B cell (primary cell): ENCODE results near the gene PPP2R2C. TPM values are rescaled to one million over a fixed set of nuclear protein-coding genes. Genes with fewer than 3 reads are reported as not detected.

Experiments used
- ATAC-seq: fragments of 200-7000 bp; cut with Tn5 transposase; one replicate; pipeline ENCODE4 v1.10.0; 2021; ENCODE audit warnings: low read depth, mild to moderate bottlenecking, moderate number of reproducible peaks, moderate library complexity
- CTCF ChIA-PET: fragments of 350-600 bp; sonication (Branson Sonifier 250); formaldehyde crosslinking; loops from one replicate; lab custom pipeline; 2021; ENCODE audit warnings: antibody characterized with exemption, inconsistent platforms; lab: Charles Lee
- POLR2A ChIA-PET: fragments of 350-600 bp; sonication (Branson Sonifier 250); formaldehyde crosslinking; loops from one replicate; lab custom pipeline; 2021; ENCODE audit warnings: antibody characterized with exemption; lab: Charles Lee
- DNase-seq: peaks from one replicate; pipeline ENCODE4 v3.0.0; 2013
- H2AFZ ChIP-seq: 2 replicates; pipeline ENCODE4 v1.6.1; 2012; ENCODE audit warnings: mild to moderate bottlenecking, low read depth, low read length; ENCODE audit not compliant: insufficient read depth, poor library complexity, severe bottlenecking
- H3K27ac ChIP-seq, 2 donors: 1 replicate in 1 of 2; 2 replicates in 1 of 2; pipeline ENCODE4 v1.5.1; 2012 to 2013; ENCODE audit warnings: low read length in 2 of 2, mild to moderate bottlenecking in 2 of 2, moderate library complexity in 1 of 2
- H3K27me3 ChIP-seq, 4 experiments: fragments of 200-600 bp in 1 of 4; sonication (generic) in 1 of 4; replicated peaks in 1 of 4; 1 replicate in 2 of 4; 2 replicates in 2 of 4; pipeline versions ENCODE4 v1.6.1 to v1.7.0; 2013 to 2016; ENCODE audit warnings: low read length in 3 of 4, mild to moderate bottlenecking in 2 of 4, mixed read lengths in 1 of 4, moderate library complexity in 1 of 4; ENCODE audit not compliant: insufficient read depth in 4 of 4, control insufficient read depth in 3 of 4; ENCODE audit errors: control extremely low read depth in 1 of 4
- H3K36me3 ChIP-seq, 2 experiments: replicated peaks in 1 of 2; 1 replicate in 1 of 2; 2 replicates in 1 of 2; pipeline versions ENCODE4 v1.6.1 to v1.7.1; 2013; ENCODE audit warnings: low read length in 1 of 2; ENCODE audit not compliant: insufficient read depth in 2 of 2, control insufficient read depth in 1 of 2; ENCODE audit errors: control extremely low read depth in 1 of 2, extremely low read depth in 1 of 2
- H3K4me1 ChIP-seq, 2 donors: fragments of 200-600 bp in 1 of 2; sonication (generic) in 1 of 2; 1 replicate in 1 of 2; 2 replicates in 1 of 2; pipeline versions ENCODE4 v1.5.1 to v1.6.1; 2013 to 2017; ENCODE audit warnings: low read length in 2 of 2; ENCODE audit not compliant: control insufficient read depth in 2 of 2, insufficient read depth in 2 of 2
- H3K4me2 ChIP-seq: replicated peaks from 2 replicates; pipeline ENCODE3; 2012; ENCODE audit warnings: mild to moderate bottlenecking, low read depth, low read length; ENCODE audit not compliant: poor library complexity, severe bottlenecking
- H3K4me3 ChIP-seq, 5 experiments: fragments of 200-600 bp in 1 of 5; sonication (generic) in 1 of 5; 1 replicate in 3 of 5; 2 replicates in 2 of 5; pipeline versions ENCODE4 v1.5.1 to v1.7.0; 2011 to 2016; ENCODE audit warnings: low read length in 4 of 5, mild to moderate bottlenecking in 4 of 5, low read depth in 2 of 5, control low read depth in 1 of 5, moderate library complexity in 1 of 5; ENCODE audit not compliant: insufficient read depth in 1 of 5; ENCODE audit errors: control extremely low read depth in 1 of 5, extremely low read depth in 1 of 5
- H3K79me2 ChIP-seq: fragments of 200-600 bp; sonication (generic); one replicate; pipeline ENCODE4 v1.6.0; 2016; ENCODE audit warnings: low read length; ENCODE audit not compliant: control insufficient read depth, insufficient read depth
- H3K9ac ChIP-seq: fragments of 200-600 bp; sonication (generic); 2 replicates; pipeline ENCODE4 v1.6.1; 2017; ENCODE audit warnings: mild to moderate bottlenecking, low read length, moderate library complexity
- H3K9me3 ChIP-seq, 3 donors: one replicate each; pipeline versions ENCODE4 v1.6.1 to v1.7.1; 2013; ENCODE audit warnings: low read length in 2 of 3; ENCODE audit not compliant: control insufficient read depth in 2 of 3, insufficient read depth in 1 of 3; ENCODE audit errors: control extremely low read depth in 1 of 3
- H4K20me1 ChIP-seq: 2 replicates; pipeline ENCODE4 v1.6.0; 2012; ENCODE audit warnings: mild to moderate bottlenecking, low read length; ENCODE audit not compliant: insufficient read depth, control insufficient read depth, poor library complexity, severe bottlenecking
- H3K27ac Mint-ChIP-seq: one replicate; pipeline ENCODE4 v1.8.0; 2021; ENCODE audit warnings: mixed read lengths
- H3K27me3 Mint-ChIP-seq: one replicate; pipeline ENCODE4 v1.8.0; 2021; ENCODE audit warnings: mixed read lengths
- H3K4me1 Mint-ChIP-seq: one replicate; pipeline ENCODE4 v1.8.0; 2021; ENCODE audit warnings: mixed read lengths
- H3K4me3 Mint-ChIP-seq: one replicate; pipeline ENCODE4 v1.8.0; 2021; ENCODE audit warnings: mixed read lengths
- H3K9me3 Mint-ChIP-seq: one replicate; pipeline ENCODE4 v1.8.0; 2022; ENCODE audit warnings: mixed read lengths; ENCODE audit not compliant: insufficient read depth
- CTCF ChIP-seq: fragments of 200-600 bp; IDR thresholded peaks from one replicate; pipeline ENCODE4 v1.8.0; 2022; ENCODE audit warnings: antibody characterized with exemption, mild to moderate bottlenecking
- EZH2 ChIP-seq: IDR thresholded peaks from 2 replicates; pipeline ENCODE4 v1.6.1; 2012; ENCODE audit warnings: borderline replicate concordance, low read depth, mild to moderate bottlenecking, moderate library complexity, low read length; ENCODE audit not compliant: insufficient read depth, poor library complexity, severe bottlenecking
- WGBS: methylation state at CpG from one replicate; pipeline ENCODE4 v1.1.5; 2013; ENCODE audit warnings: missing lambda C conversion rate; ENCODE audit not compliant: insufficient coverage; 5-methylcytosine and 5-hydroxymethylcytosine counted together
- intact Hi-C: fragments of 100-400 bp; cut with micrococcal nuclease; formaldehyde crosslinking; loops from one replicate; pipeline ENCODE4 v1.10.0; 2022
- polyA plus RNA-seq: library from polyadenylated mRNA; depleted of rRNA; stranded (reverse); fragments of >200 nt; gene quantifications from 2 replicates; pipeline ENCODE4 v1.2.3, GENCODE V29; 2012
- total RNA-seq, 2 donors: library from RNA; stranded (reverse); fragments of 120-200 nt in 1 of 2; gene quantifications; 1 replicate in 1 of 2; 2 replicates in 1 of 2; pipeline versions ENCODE4 v1.2.3 to v1.2.4, GENCODE V29; 2013 to 2022

The PPP2R2C gene
- total and polyA plus RNA-seq, 2 donors (not counting 1 experiment from before 2014, with no cell fraction given): not detected

- Histone ChIP-seq H2AFZ (no peak overlapping the region), H4K20me1 (no peaks in the 10 kb centered on the region), H3K79me2 (no peaks in the 10 kb centered on the region), H3K9me3 (no peaks in the 10 kb centered on the region), H3K27me3 (peaks cover 0 to 27% (median 2%) of the 10 kb centered on the region in 4 experiments), H3K4me1 (no peaks in the 10 kb centered on the region), H3K9ac (no peak overlapping the region), H3K4me2 (no peak overlapping the region), H3K4me3 (no peak overlapping the region), H3K27ac (no peak overlapping the region), H3K36me3 (no peaks in the 10 kb centered on the region)
- ATAC-seq: no peak
- no peak overlapping the region for H3K27ac Mint-ChIP-seq
- H3K4me3 Mint-ChIP-seq: no peak overlapping the region
- TF ChIP-seq EZH2: no peak
- TF ChIP-seq CTCF: no peak
- WGBS: 39% methylated on average over 15 of the region's 18 CpGs
- DNase-seq: no peak
- H3K27me3 Mint-ChIP-seq: peaks cover 65% of the 10 kb centered on the region
- H3K4me1 Mint-ChIP-seq: no peaks in the 10 kb centered on the region
- CTCF ChIA-PET: no interaction called here
- POLR2A ChIA-PET: no interaction called here
- intact Hi-C loops: no loop called here
- H3K9me3 Mint-ChIP-seq: no peaks in the 10 kb centered on the region
Observed at GRCh38 chr4:6402566-6403399, 69.6 kb downstream of the PPP2R2C start.

GRCh38 chr4:6401797-6402196, 70.6 kb downstream of the PPP2R2C start:
- Mint-ChIP-seq H3K27me3 (peaks cover 65% of the 10 kb centered on the region), H3K4me1 (no peaks in the 10 kb centered on the region), H3K4me3 (no peak overlapping the region), H3K9me3 (no peaks in the 10 kb centered on the region), H3K27ac (no peak overlapping the region)
- 88% methylated on average over 7 of the region's 9 CpGs for WGBS
- Histone ChIP-seq H4K20me1 (no peaks in the 10 kb centered on the region), H3K9ac (no peak overlapping the region), H3K27ac (no peak overlapping the region), H3K4me1 (no peaks in the 10 kb centered on the region), H3K4me2 (no peak overlapping the region), H3K79me2 (no peaks in the 10 kb centered on the region), H2AFZ (no peak overlapping the region), H3K36me3 (no peaks in the 10 kb centered on the region), H3K9me3 (peaks cover 0 to 6% (median 0%) of the 10 kb centered on the region in 3 donors), H3K4me3 (no peak overlapping the region), H3K27me3 (peaks cover 0 to 27% (median 2%) of the 10 kb centered on the region in 4 experiments)
- TF ChIP-seq EZH2 (no peak), CTCF (no peak)
- DNase-seq: no peak
- no peak for ATAC-seq
- ChIA-PET POLR2A (no interaction called here), CTCF (no interaction called here)
- intact Hi-C loops: no loop called here
